PC-3 (cell line): ENCODE results near the gene MTPN. TPM values are rescaled to one million over a fixed set of nuclear protein-coding genes. Genes with fewer than 3 reads are reported as not detected.

Experiments
- ATAC-seq: fragments of 200-7000 bp; cut with Tn5 transposase; 2 replicates; pipeline ENCODE4 v1.9.1; 2020; ENCODE audit warnings: mild to moderate bottlenecking, moderate library complexity
- BruUV-seq: library from RNA; stranded (reverse); fragments of 400-500 nt; replicated peaks from 2 replicates; lab custom pipeline; 2021; lab: Mats Ljungman, UMichigan
- CTCF ChIA-PET: fragments of 300-600 bp; sonication (Branson Sonifier 250); formaldehyde crosslinking; loops from one replicate; lab custom pipeline; 2022; ENCODE audit warnings: antibody characterized with exemption; lab: Charles Lee
- POLR2A ChIA-PET: fragments of 300-600 bp; sonication (Branson Sonifier 250); formaldehyde crosslinking; loops from one replicate; lab custom pipeline; 2022; ENCODE audit warnings: antibody characterized with exemption; ENCODE audit not compliant: unreplicated experiment; lab: Charles Lee
- DNase-seq: peaks from one replicate; pipeline ENCODE4 v3.0.0-alpha.2; 2015
- H2AFZ ChIP-seq: fragments of 300-600 bp; sonication (generic); 2 replicates; pipeline ENCODE4 v1.6.0; 2016; ENCODE audit warnings: antibody characterized with exemption, low read length
- H3F3A ChIP-seq: fragments of 300-600 bp; sonication (generic); one replicate; pipeline ENCODE4 v1.6.0; 2017; ENCODE audit warnings: antibody characterized with exemption, low read length, control low read depth, mild to moderate bottlenecking; ENCODE audit not compliant: unreplicated experiment
- H3K27ac ChIP-seq: fragments of 300-600 bp; sonication (generic); 2 replicates; pipeline ENCODE4 v1.5.1; 2016; ENCODE audit warnings: mild to moderate bottlenecking, low read length
- H3K27me3 ChIP-seq: fragments of 300-600 bp; sonication (generic); 2 replicates; pipeline ENCODE4 v1.6.1; 2016; ENCODE audit warnings: low read length, mixed read lengths
- H3K36me3 ChIP-seq: fragments of 300-600 bp; sonication (generic); 2 replicates; pipeline ENCODE4 v1.6.1; 2016; ENCODE audit warnings: low read depth, mixed run types, low read length, mixed read lengths
- H3K4me1 ChIP-seq: fragments of 300-600 bp; sonication (generic); 2 replicates; pipeline ENCODE4 v1.5.1; 2016; ENCODE audit warnings: low read length; ENCODE audit not compliant: insufficient read depth
- H3K4me2 ChIP-seq: fragments of 300-600 bp; sonication (generic); 2 replicates; pipeline ENCODE4 v1.6.0; 2016; ENCODE audit warnings: low read length
- H3K4me3 ChIP-seq: fragments of 300-600 bp; sonication (generic); 2 replicates; pipeline ENCODE4 v1.5.1; 2016; ENCODE audit warnings: mild to moderate bottlenecking, low read length, mixed read lengths
- H3K79me2 ChIP-seq: fragments of 300-600 bp; sonication (generic); 2 replicates; pipeline ENCODE4 v1.6.1; 2017; ENCODE audit warnings: low read length, mixed read lengths
- H3K9ac ChIP-seq: fragments of 300-600 bp; sonication (generic); 2 replicates; pipeline ENCODE4 v1.6.0; 2016; ENCODE audit warnings: mild to moderate bottlenecking, low read length
- H3K9me2 ChIP-seq: fragments of 300-600 bp; sonication (generic); replicated peaks from 2 replicates; pipeline ENCODE4 v1.6.1; 2016; ENCODE audit warnings: mixed run types, low read length, mixed read lengths
- H3K9me3 ChIP-seq: fragments of 300-600 bp; sonication (generic); 2 replicates; pipeline ENCODE4 v1.6.1; 2016; ENCODE audit warnings: low read length, mixed read lengths
- H4K20me1 ChIP-seq: fragments of 300-600 bp; sonication (generic); 2 replicates; pipeline ENCODE4 v1.6.1; 2016; ENCODE audit warnings: low read length, mixed read lengths
- CTCF ChIP-seq: fragments of 300-600 bp; sonication (generic); conservative IDR thresholded peaks from 2 replicates; pipeline ENCODE4 v1.5.1; 2017; ENCODE audit warnings: antibody characterized with exemption, low read depth, mild to moderate bottlenecking, low read length
- EZH2 ChIP-seq: fragments of 300-600 bp; sonication (generic); IDR thresholded peaks from one replicate; pipeline ENCODE4 v1.6.1; 2017; ENCODE audit warnings: antibody characterized with exemption, mild to moderate bottlenecking, low read length; ENCODE audit not compliant: unreplicated experiment
- EZH2phosphoT487 ChIP-seq: fragments of 300-600 bp; sonication (generic); IDR thresholded peaks from 2 replicates; pipeline ENCODE4 v1.6.1; 2018; ENCODE audit warnings: mild to moderate bottlenecking, antibody characterized with exemption, low read length, borderline replicate concordance
- intact Hi-C: fragments of 100-400 bp; cut with micrococcal nuclease; formaldehyde crosslinking; loops from 2 replicates; pipeline ENCODE4 v1.9.0; 2023
- total RNA-seq: library from RNA; depleted of rRNA; stranded (reverse); fragments of >200 nt; gene quantifications from 2 replicates; pipeline ENCODE4 v1.2.3, GENCODE V29; 2014

MTPN gene
- total RNA-seq, 1 experiment from 2014 or later = 96.0 TPM

GRCh38 chr7:135980665-135981180 is 3.6 kb upstream of the MTPN start:
- H3K9ac ChIP-seq = no peak overlapping the region
- no peaks in the 10 kb centered on the region for H3K9me2 ChIP-seq
- peak overlapping the region; percentile 67 for H3K4me2 ChIP-seq
- H3K36me3 ChIP-seq = no peaks in the 10 kb centered on the region; the same call in 1 of the 2 replicates
- no peaks in the 10 kb centered on the region for H3F3A ChIP-seq
- H3K79me2 ChIP-seq = peaks cover 14% of the 10 kb centered on the region
- H3K27me3 ChIP-seq = no peaks in the 10 kb centered on the region
- POLR2A ChIA-PET = no interaction called here
- intact Hi-C loops = no loop called here
- no peaks in the 10 kb centered on the region for H3K9me3 ChIP-seq
- peak overlapping the region; percentile 68 for H2AFZ ChIP-seq
- H3K4me3 ChIP-seq = no peak overlapping the region
- peak; percentile 38 for DNase-seq
- peaks cover 27% of the 10 kb centered on the region for H3K4me1 ChIP-seq
- no peak for TF ChIP-seq EZH2
- no peak for TF ChIP-seq EZH2phosphoT487
- TF ChIP-seq CTCF = no peak
- H3K27ac ChIP-seq = peak overlapping the region; percentile 72
- no TSS peak for BruUV-seq
- ATAC-seq = no peak
- CTCF ChIA-PET = no interaction called here
- H4K20me1 ChIP-seq = peaks cover 8% of the 10 kb centered on the region; the same call in 1 of the 2 replicates

GRCh38 chr7:135980012-135980551 is 2.9 kb upstream of the MTPN start:
- Histone ChIP-seq H3K79me2 (peaks cover 21% of the 10 kb centered on the region), H3K4me2 (peak overlapping the region; percentile 67), H3K4me1 (peaks cover 33% of the 10 kb centered on the region), H3K9ac (no peak overlapping the region), H3F3A (no peaks in the 10 kb centered on the region), H3K27ac (peak overlapping the region; percentile 72), H3K9me3 (no peaks in the 10 kb centered on the region), H3K27me3 (no peaks in the 10 kb centered on the region), H4K20me1 (peaks cover 15% of the 10 kb centered on the region), H3K4me3 (no peak overlapping the region), H2AFZ (peak overlapping the region; percentile 68), H3K9me2 (no peaks in the 10 kb centered on the region), H3K36me3 (no peaks in the 10 kb centered on the region)
- DNase-seq (peak; percentile 33), ATAC-seq (peak; percentile 29)
- TF ChIP-seq CTCF = no peak
- no TSS peak for BruUV-seq
- intact Hi-C loops = no loop called here
- CTCF ChIA-PET = no interaction called here
- POLR2A ChIA-PET = no interaction called here

DNA sequence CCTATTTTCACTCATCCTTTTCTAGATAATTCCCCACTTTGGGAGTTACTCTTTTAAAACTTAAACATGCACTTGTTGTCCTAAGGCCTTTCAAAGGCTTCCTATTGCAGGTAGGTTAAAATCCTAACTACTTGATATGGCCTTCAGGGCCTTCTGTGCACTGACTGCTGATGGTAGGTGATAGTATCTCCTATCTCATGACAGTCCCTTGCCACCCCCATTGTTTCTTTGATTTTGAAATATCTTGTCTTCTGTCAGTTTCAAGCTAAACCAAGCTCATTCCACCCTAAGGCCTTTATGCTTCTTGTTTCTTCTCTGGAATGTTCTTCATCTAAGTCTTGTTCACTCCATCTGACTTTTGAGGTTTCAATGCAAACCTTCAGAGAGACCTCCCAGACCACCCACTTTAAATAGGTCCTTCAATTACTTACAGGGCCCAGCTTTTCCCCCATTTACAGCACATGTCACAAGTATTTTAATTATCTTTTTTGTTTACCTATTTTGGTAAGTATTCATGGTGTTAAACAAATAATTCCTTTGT is 2.4 kb upstream of the MTPN start:
- no TSS peak for BruUV-seq
- Histone ChIP-seq H3K9me3 (no peaks in the 10 kb centered on the region), H3K79me2 (peaks cover 26% of the 10 kb centered on the region), H3F3A (no peaks in the 10 kb centered on the region), H3K4me2 (0 out of 2 replicates have a peak overlapping the region, but pooled peaks have one; percentile 67), H2AFZ (peak overlapping the region; percentile 68; the same call in 1 of the 2 replicates), H3K4me1 (peaks cover 33% of the 10 kb centered on the region), H3K27ac (peak overlapping the region; percentile 72), H3K27me3 (no peaks in the 10 kb centered on the region), H3K4me3 (no peak overlapping the region), H3K9me2 (no peaks in the 10 kb centered on the region), H3K9ac (no peak overlapping the region), H3K36me3 (no peaks in the 10 kb centered on the region), H4K20me1 (peaks cover 20% of the 10 kb centered on the region)
- POLR2A ChIA-PET = no interaction called here
- DNase-seq (no peak), ATAC-seq (no peak)
- CTCF ChIA-PET = no interaction called here
- no peak for TF ChIP-seq EZH2phosphoT487
- TF ChIP-seq CTCF = no peak
- no peak for TF ChIP-seq EZH2
- intact Hi-C loops = loop anchor here (5.0 kb wide), 1 partner anchor 317 kb away; the partner anchor contains the start of gene STMP1
